ENCODE results near the gene UVRAG.

The UVRAG gene

DNA sequence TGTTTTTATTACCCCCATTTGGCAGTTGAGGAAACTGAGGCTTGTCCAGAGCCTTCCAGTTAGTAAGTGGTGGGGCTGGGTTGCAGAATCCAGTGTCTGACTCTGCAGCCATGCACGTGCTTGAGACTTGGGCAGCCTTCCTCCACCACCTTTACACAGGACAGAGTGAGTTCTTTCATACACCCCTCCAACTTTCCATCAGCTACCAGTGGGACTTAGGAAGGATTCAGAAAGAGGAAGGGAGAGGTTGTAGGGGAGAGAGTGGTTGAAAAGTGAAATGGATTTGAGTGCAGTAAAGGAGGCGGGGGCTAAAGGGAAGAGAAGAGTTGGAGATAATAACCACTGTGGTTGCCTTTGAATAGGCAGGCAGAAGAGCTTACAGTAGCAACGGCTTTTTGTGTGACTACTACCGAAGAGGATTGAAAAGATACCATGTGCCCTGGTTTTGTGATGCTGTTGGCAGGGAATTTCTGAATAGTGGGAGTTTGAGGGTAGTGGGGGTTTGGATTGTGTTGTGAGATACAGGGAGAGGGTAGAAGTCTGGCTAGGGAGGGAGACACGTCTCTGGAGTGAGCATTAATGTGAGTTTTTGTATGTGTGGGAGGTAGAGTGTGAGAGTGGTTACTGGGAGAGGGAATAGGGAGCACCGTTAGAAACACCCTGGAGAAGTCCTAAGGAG lies 1.7 kb downstream of the UVRAG start:
- DNase-seq (ENCODE audit: low spot score) = no peak
- TF ChIP-seq, protein P1, sequence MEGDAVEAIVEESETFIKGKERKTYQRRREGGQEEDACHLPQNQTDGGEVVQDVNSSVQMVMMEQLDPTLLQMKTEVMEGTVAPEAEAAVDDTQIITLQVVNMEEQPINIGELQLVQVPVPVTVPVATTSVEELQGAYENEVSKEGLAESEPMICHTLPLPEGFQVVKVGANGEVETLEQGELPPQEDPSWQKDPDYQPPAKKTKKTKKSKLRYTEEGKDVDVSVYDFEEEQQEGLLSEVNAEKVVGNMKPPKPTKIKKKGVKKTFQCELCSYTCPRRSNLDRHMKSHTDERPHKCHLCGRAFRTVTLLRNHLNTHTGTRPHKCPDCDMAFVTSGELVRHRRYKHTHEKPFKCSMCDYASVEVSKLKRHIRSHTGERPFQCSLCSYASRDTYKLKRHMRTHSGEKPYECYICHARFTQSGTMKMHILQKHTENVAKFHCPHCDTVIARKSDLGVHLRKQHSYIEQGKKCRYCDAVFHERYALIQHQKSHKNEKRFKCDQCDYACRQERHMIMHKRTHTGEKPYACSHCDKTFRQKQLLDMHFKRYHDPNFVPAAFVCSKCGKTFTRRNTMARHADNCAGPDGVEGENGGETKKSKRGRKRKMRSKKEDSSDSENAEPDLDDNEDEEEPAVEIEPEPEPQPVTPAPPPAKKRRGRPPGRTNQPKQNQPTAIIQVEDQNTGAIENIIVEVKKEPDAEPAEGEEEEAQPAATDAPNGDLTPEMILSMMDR (IDR thresholded peaks at IDR 0.05; ENCODE audit: borderline replicate concordance, control extremely low read depth, extremely low read depth, insufficient read depth, missing control alignments) = no peak
- in situ Hi-C loops (cut with MboI; ENCODE audit: low sequenced_read_pairs, unreplicated experiment) = no loop called here

DNA sequence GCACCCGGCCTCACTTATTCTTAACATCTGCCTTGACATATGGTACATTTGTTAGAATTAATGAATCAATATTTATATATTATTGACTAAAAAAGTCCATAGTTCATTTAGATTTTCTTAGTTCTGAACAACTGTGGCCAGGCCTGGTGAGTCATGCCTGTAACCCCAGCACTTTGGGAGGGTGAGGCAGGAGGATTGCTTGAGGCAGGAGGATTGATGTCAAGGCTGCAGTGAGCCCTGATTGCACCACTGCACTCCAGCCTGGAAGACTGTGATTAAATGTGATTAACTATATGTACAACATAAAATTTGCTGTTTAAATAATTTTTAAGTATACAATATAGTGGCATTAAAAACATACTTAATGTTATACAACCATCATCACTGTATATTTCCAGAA lies 5.6 kb downstream of the UVRAG start:
- in situ Hi-C loops (cut with MboI; ENCODE audit: low sequenced_read_pairs, unreplicated experiment) = no loop called here
- TF ChIP-seq, protein P1 (IDR thresholded peaks at IDR 0.05; ENCODE audit: borderline replicate concordance, control extremely low read depth, extremely low read depth, insufficient read depth, missing control alignments) = no peak
- DNase-seq (ENCODE audit: low spot score) = no peak

DNA sequence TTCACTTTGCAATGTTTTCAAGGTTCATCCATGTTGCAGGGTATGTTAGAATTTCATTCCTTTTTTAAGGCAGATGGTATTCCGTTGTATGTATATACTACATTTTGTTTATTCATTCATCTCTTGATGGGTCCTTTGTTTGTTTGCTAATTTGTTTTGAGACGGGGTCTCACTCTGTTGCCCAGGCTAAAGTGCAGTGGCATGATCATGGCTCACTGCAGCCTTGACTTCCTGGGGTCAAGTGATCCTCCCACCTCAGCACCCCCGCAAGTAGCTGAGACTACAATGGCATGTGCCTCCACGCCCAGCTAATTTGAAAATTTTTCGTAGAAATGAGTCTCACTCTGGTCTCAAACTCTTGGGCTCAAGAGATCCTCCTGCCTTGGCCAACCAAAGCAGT lies 6.2 kb downstream of the UVRAG start:
- TF ChIP-seq, protein P1 (IDR thresholded peaks at IDR 0.05; ENCODE audit: borderline replicate concordance, control extremely low read depth, extremely low read depth, insufficient read depth, missing control alignments) = no peak
- DNase-seq (ENCODE audit: low spot score) = no peak
- in situ Hi-C loops (cut with MboI; ENCODE audit: low sequenced_read_pairs, unreplicated experiment) = no loop called here

DNA sequence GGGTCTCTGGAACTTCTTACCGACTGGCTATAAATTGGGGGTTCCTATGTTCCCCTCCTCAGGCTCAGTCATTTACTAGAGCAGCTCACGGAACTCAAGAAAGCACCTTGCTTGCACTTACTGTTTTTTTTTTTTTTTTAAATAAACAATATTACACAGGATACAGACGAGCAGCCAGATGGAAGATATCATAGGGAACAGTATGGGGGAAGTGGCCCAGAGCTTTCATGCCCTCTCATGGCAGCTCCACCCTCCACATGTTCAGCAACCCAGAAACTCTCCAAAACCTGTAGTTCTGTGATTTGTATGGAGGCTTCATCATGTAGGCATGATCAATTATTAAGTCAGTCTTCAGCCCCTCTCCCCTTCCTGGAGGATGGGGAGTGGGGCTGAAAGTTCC lies 7.5 kb downstream of the UVRAG start:
- TF ChIP-seq, protein P1 (IDR thresholded peaks at IDR 0.05; ENCODE audit: borderline replicate concordance, control extremely low read depth, extremely low read depth, insufficient read depth, missing control alignments) = no peak
- in situ Hi-C loops (cut with MboI; ENCODE audit: low sequenced_read_pairs, unreplicated experiment) = no loop called here

DNA sequence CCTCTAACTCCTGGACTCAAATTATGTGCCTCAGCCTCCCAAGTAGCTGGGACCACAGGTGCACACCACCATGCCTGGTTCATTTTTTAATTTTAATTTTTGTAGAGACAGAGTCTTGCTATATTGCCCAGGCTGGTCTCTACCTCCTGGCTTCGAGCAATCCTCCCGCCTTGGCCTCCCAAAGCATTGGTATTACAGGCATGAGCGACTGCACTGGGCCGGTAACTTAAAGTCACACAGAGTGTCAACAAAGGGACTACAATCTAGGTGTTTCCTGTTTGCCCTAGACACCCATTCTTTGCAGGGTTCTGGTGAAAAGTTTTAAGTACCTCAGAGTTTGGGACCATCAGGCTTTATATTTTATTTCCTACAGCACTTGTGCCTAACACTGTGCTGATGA lies 8.4 kb downstream of the UVRAG start:
- in situ Hi-C loops (cut with MboI; ENCODE audit: low sequenced_read_pairs, unreplicated experiment) = no loop called here
- DNase-seq (ENCODE audit: low spot score) = no peak
- TF ChIP-seq, protein P1 (IDR thresholded peaks at IDR 0.05; ENCODE audit: borderline replicate concordance, control extremely low read depth, extremely low read depth, insufficient read depth, missing control alignments) = no peak

More for the DNA sequence above, 7.5 kb downstream of the UVRAG start:
- DNase-seq (ENCODE audit: low spot score) = no peak

DNA sequence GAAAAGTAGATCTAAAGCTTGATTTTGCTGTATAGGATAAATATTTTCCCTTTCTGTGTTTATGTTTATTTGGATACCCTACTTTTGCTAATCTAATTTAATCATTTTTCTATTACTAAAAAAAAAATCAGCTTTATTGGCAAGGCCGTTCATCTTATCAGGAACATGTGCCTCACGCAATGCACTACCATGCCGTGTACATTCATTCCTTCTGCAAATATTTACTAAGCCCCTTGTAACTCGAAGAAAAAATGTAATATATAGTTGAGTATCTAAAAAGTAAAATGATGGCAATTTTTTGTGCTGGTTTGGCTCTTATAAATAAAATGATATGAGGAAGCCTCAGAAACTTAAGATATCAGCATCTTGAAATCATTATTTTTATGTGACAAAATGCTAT lies 8.9 kb downstream of the UVRAG start:
- in situ Hi-C loops (cut with MboI; ENCODE audit: low sequenced_read_pairs, unreplicated experiment) = no loop called here
- TF ChIP-seq, protein P1 (IDR thresholded peaks at IDR 0.05; ENCODE audit: borderline replicate concordance, control extremely low read depth, extremely low read depth, insufficient read depth, missing control alignments) = no peak
- DNase-seq (ENCODE audit: low spot score) = no peak
